Mesodermal cell (in vitro differentiated cells): ENCODE data around the gene OR4K1. TPM values are rescaled to one million over a fixed set of nuclear protein-coding genes. Genes with fewer than 3 reads are reported as not detected.

Experiments used
- H3K27ac ChIP-seq: 2 replicates; pipeline ENCODE4 v1.7.0; 2013; ENCODE audit warnings: mild to moderate bottlenecking, low read depth, low read length, moderate library complexity; ENCODE audit not compliant: severe bottlenecking
- H3K36me3 ChIP-seq: 2 replicates; pipeline ENCODE4 v1.7.1; 2013; ENCODE audit warnings: mild to moderate bottlenecking, low read length, moderate library complexity; ENCODE audit not compliant: control insufficient read depth, insufficient read depth
- H3K4me1 ChIP-seq: one replicate; pipeline ENCODE4 v1.7.1; 2013; ENCODE audit warnings: mild to moderate bottlenecking, low read length; ENCODE audit not compliant: insufficient read depth, control insufficient read depth, poor library complexity, severe bottlenecking
- H3K4me3 ChIP-seq: 2 replicates; pipeline ENCODE4 v1.7.0; 2013; ENCODE audit warnings: low read length, control low read depth, mild to moderate bottlenecking; ENCODE audit not compliant: insufficient read depth, poor library complexity, severe bottlenecking; ENCODE audit errors: extremely low read depth
- H3K9me3 ChIP-seq: 2 replicates; pipeline ENCODE4 v1.7.1; 2013; ENCODE audit warnings: mild to moderate bottlenecking, low read length, moderate library complexity; ENCODE audit not compliant: control insufficient read depth
- WGBS, 2 experiments: methylation state at CpG; one replicate each; pipeline ENCODE4 v1.1.5; 2013; ENCODE audit warnings: missing lambda C conversion rate in 2 of 2; ENCODE audit not compliant: insufficient coverage in 2 of 2; 5-methylcytosine and 5-hydroxymethylcytosine counted together
- polyA plus RNA-seq, 2 experiments: library from polyadenylated mRNA; stranded (reverse); fragments of 50-300 nt; gene quantifications; one replicate each; pipeline ENCODE4 v1.2.3, GENCODE V29; 2013

Gene OR4K1
- not detected for polyA plus RNA-seq (2013, experiment 1 of 2)
- not detected for polyA plus RNA-seq (2013, experiment 2 of 2)

GRCh38 chr14:19930617-19931016 is at the start of gene OR4K1:
OR4K1 (plus strand) TSS chr14:19930917; CDS start chr14:19935667, 4,750 bp downstream.
- 63 to 67% methylated on average over 1 of the region's 3 CpGs for WGBS, 2 experiments
- no peak within 1 kb of the TSS for H3K27ac ChIP-seq
- H3K9me3 ChIP-seq, result peaks cover 59% of the 10 kb centered on the region
- H3K4me1 ChIP-seq, result no peaks in the 10 kb centered on the region
- H3K4me3 ChIP-seq, result no peak within 1 kb of the TSS
- H3K36me3 ChIP-seq, result no peaks in the 10 kb centered on the region

DNA sequence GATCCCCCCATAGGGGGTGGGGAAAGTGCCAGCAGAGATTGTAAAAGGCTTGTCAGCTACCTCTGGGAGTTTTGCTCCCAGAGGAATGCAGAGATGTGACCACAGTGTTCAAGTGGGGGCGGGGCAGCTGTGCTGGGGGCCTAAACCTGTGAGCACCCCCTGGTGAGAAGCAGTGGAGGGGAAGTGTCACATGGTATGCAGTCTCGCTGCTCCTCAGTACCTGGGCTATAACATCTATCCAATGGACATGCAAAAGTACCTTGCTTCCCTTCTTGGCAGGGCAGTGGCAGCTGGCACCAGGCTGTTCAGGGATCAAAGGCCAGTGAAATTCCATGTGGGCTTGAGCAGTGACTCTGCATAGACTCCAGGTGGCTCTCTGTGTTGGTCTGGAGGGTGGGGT is 35.4 kb upstream of the OR4K1 start:
- Histone ChIP-seq H3K9me3 (peaks cover 85% of the 10 kb centered on the region), H3K36me3 (no peaks in the 10 kb centered on the region), H3K27ac (no peak overlapping the region), H3K4me3 (no peak overlapping the region), H3K4me1 (no peaks in the 10 kb centered on the region)
- 14 to 43% methylated on average over 1 to 2 of the region's 2 CpGs for WGBS, 2 experiments

DNA sequence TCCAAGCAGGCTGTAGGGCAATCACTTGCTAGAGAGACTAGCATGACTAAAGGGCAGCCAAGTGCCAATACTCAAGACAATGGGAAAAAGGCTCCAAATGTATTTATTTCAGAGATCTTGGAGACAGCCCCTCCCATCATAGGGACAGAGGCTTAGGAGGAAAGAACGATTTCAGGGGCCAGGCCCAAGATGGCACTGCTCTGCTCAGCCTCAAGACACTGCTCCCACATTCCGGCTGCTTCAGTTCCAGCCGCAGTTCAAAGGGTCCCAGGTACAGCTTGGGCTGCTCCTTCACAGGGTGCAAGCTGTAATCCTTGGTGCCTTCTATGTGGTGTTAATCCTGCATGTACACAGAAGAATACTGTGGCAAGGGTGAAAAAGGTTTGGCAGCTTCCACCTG is 29.7 kb upstream of the OR4K1 start:
- no peak overlapping the region for H3K27ac ChIP-seq
- WGBS, 2 experiments, result 68 to 69% methylated on average over 3 of the region's 3 CpGs
- H3K4me1 ChIP-seq, result no peaks in the 10 kb centered on the region
- peaks cover 66% of the 10 kb centered on the region for H3K9me3 ChIP-seq
- no peaks in the 10 kb centered on the region for H3K36me3 ChIP-seq
- H3K4me3 ChIP-seq, result no peak overlapping the region

DNA sequence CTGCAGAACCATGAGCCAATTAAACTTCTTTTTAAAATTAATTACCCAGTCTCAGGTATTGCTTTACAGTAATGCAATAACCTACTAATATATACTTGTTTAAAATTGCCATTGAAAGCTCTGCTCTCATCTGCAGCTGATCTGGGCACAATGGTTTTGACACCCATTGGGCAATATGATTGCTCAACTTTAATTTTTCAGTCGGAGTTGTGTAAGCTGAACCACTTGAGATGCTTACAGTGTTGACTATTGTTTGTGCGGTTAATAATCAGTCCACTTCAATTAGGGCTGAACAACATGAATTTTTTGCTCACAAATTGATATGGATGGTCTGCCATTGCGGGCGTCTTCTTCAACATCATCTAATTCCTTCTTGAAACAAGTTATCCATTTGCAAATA is 28.3 kb upstream of the OR4K1 start:
- Histone ChIP-seq H3K9me3 (peaks cover 58% of the 10 kb centered on the region), H3K4me3 (no peak overlapping the region), H3K27ac (no peak overlapping the region), H3K4me1 (no peaks in the 10 kb centered on the region), H3K36me3 (no peaks in the 10 kb centered on the region)
- WGBS, 2 experiments, result 70 to 87% methylated on average over 3 to 4 of the region's 4 CpGs

DNA sequence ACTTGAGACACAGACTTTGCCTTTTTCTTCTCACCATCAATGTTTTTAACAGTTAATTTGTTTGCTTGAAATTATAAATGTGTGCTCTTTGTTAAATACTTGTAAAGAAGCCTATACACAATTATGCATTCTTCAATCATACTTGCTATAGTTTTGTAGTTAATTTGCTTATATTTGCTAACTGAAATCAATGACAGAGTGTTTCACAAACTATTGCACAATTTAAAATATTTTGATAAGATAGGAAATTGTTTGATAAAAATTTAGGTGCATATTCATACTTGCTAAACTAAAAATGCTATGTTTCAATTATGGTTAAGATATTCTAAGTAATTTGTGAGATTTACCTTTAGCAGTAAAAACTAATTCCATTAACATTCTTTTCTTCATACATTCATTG is 24.1 kb upstream of the OR4K1 start:
- H3K4me3 ChIP-seq, result no peak overlapping the region
- no peak overlapping the region for H3K27ac ChIP-seq
- H3K4me1 ChIP-seq, result no peaks in the 10 kb centered on the region
- no peaks in the 10 kb centered on the region for H3K36me3 ChIP-seq
- H3K9me3 ChIP-seq, result peaks cover 54% of the 10 kb centered on the region

- WGBS, 2 experiments, result 18 to 52% methylated on average over 2 to 3 of the region's 3 CpGs
- Histone ChIP-seq H3K27ac (no peak overlapping the region), H3K4me1 (no peaks in the 10 kb centered on the region), H3K36me3 (no peaks in the 10 kb centered on the region), H3K9me3 (peaks cover 38% of the 10 kb centered on the region), H3K4me3 (no peak overlapping the region)
Measured at GRCh38 chr14:19911114-19911513, 19.6 kb upstream of the OR4K1 start.

DNA sequence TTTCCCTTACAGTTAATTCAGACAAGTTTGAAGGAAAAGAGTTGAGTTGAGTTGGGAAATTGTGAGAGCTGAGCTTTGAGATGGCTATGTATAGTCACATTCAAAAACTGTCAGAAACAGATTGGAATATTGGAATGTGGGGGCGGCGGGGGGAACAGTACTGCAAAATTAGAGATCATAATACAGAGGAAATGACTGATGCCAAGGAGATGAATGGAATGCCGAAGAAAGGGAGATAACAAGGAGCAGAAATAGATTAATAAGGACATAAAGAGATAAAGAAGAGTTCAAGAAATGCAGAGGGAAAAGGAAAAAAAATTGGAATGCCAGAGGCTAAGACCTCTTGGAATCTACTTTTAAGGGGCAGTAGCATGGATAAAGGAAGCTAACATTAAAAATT is 13.5 kb upstream of the OR4K1 start:
- Histone ChIP-seq H3K27ac (no peak overlapping the region), H3K36me3 (no peaks in the 10 kb centered on the region), H3K4me1 (no peaks in the 10 kb centered on the region), H3K9me3 (peaks cover 50% of the 10 kb centered on the region), H3K4me3 (no peak overlapping the region)
- 64 to 68% methylated on average over 3 of the region's 3 CpGs for WGBS, 2 experiments

DNA sequence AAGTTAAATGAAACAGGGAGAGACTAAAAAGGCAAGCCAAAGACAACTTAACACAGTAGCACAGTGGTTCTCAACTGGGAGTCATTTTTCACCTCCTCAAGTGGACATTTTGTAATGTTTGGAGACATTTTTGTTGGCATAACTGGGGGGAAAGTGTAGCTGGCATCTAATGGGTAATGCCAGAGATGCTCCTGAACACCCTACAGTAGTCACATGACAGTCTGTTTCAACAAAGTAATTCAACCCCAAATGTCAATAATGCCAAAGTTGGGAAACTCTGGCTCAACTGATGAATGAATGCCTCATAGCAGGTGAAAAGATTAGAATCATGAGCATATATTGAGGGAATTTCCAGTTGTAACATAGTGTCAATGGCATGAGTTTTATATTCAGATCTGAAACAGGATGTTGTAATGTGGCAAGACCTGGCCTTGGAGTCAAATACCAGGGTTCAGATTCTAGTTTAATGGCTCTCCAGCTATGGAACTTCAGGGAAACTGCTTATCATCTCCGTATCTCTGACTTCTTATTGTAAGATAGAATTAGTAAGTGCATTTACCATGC is 12.7 kb upstream of the OR4K1 start:
- Histone ChIP-seq H3K4me1 (no peaks in the 10 kb centered on the region), H3K9me3 (peaks cover 53% of the 10 kb centered on the region), H3K27ac (no peak overlapping the region), H3K36me3 (no peaks in the 10 kb centered on the region), H3K4me3 (no peak overlapping the region)
- WGBS, 2 experiments, result 33% methylated on average over 1 of the region's 1 CpG; no CpG with 5 or more reads in 1 of the 2 experiments

DNA sequence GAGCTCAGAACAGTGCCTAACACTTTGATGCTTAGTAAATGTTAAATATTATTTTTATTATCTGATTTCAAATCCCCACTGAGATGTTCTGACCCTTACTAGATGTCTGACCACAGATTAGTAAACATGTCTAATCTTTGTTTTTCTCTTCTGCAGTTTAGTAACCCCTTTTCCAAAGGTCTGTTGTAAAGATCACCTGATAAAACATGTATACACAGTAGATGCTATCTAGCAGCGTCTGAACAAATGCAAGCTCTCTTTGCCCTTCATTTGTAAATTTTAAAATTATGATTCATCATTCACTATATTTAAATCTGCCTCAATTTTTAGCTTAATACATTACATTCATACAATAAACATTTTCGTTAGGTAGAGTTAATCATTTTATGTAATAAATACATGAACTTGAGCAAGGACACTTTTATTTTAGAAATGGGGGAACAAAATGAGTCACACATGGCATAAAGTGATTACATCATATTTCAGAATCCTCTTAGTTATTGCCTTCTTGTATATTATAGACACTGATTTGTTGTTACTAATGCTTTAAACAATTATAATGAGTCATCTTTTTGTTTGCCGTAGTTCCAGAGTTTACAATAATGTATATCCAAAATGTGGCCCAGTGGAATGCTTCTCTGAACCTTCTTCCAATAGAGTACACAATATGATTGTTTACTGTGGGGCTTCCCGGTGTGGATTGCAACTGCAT is 12.0 kb upstream of the OR4K1 start:
- 69% methylated on average over 2 of the region's 4 CpGs; no CpG with 5 or more reads in 1 of the 2 experiments for WGBS, 2 experiments
- H3K27ac ChIP-seq, result no peak overlapping the region
- H3K4me3 ChIP-seq, result no peak overlapping the region
- no peaks in the 10 kb centered on the region for H3K36me3 ChIP-seq
- no peaks in the 10 kb centered on the region for H3K4me1 ChIP-seq
- peaks cover 53% of the 10 kb centered on the region for H3K9me3 ChIP-seq

- Histone ChIP-seq H3K27ac (no peak within 1 kb of the TSS), H3K4me1 (no peaks in the 10 kb centered on the region), H3K9me3 (peaks cover 59% of the 10 kb centered on the region), H3K36me3 (no peaks in the 10 kb centered on the region), H3K4me3 (no peak within 1 kb of the TSS)
Measured at GRCh38 chr14:19920021-19920657, 10.6 kb upstream of the OR4K1 start, which contains the start of gene OR4K5. OR4K5 (plus strand) TSS chr14:19920607; CDS start chr14:19920607, 0 bp downstream.

- 63 to 71% methylated on average over 1 of the region's 1 CpG for WGBS, 2 experiments
- H3K9me3 ChIP-seq, result peaks cover 52% of the 10 kb centered on the region
- no peak overlapping the region for H3K27ac ChIP-seq
Measured at GRCh38 chr14:19941668-19942067, 11.0 kb downstream of the OR4K1 start.

More at GRCh38 chr14:19941668-19942067, 11.0 kb downstream of the OR4K1 start:
- H3K36me3 ChIP-seq, result no peaks in the 10 kb centered on the region
- H3K4me3 ChIP-seq, result no peak overlapping the region
- H3K4me1 ChIP-seq, result no peaks in the 10 kb centered on the region
